HEK293 (cell line): Measurements from ENCODE around the gene DSEL.

Experiments
- CTCF ChIA-PET: fragments of 350-600 bp; formaldehyde crosslinking; extraction: SDS; loops from one replicate; lab custom pipeline; 2021; ENCODE audit warnings: antibody characterized with exemption; lab: Yijun Ruan, JAX
- POLR2A ChIA-PET: fragments of 300-600 bp; formaldehyde crosslinking; extraction: SDS; loops from one replicate; lab custom pipeline; 2020; ENCODE audit warnings: antibody characterized with exemption, inconsistent platforms; lab: Yijun Ruan, JAX
- H3K27ac ChIP-seq: fragments of 200-500 bp; sonication (Bioruptor generic); 2 replicates; pipeline ENCODE4 v1.5.1; 2014; ENCODE audit warnings: low read depth, low read length, control low read depth, inconsistent platforms; ENCODE audit errors: extremely low read depth
- H3K36me3 ChIP-seq, 2 experiments: fragments of 200-500 bp in 1 of 2; sonication (Bioruptor generic) in 1 of 2; 1 replicate in 1 of 2; 2 replicates in 1 of 2; pipeline ENCODE4 v1.5.1; 2014 to 2017; ENCODE audit warnings: inconsistent platforms in 2 of 2, low read length in 2 of 2; ENCODE audit not compliant: control insufficient read depth in 2 of 2, insufficient read depth in 1 of 2
- H3K4me1 ChIP-seq: fragments of 200-500 bp; sonication (Bioruptor generic); 2 replicates; pipeline ENCODE4 v1.5.1; 2014; ENCODE audit warnings: mild to moderate bottlenecking, low read length, inconsistent platforms; ENCODE audit not compliant: control insufficient read depth, insufficient read depth
- H3K4me3 ChIP-seq: 2 replicates; pipeline ENCODE4 v1.5.1; 2011; ENCODE audit warnings: low read depth, mild to moderate bottlenecking, control low read depth, low read length, moderate library complexity
- H3K9me3 ChIP-seq: fragments of 200-500 bp; sonication (Bioruptor generic); 2 replicates; pipeline ENCODE4 v1.5.1; 2014; ENCODE audit warnings: low read depth, low read length, inconsistent platforms; ENCODE audit not compliant: control insufficient read depth, insufficient read depth
- GLIS2 ChIP-seq: fragments of 450-650 bp; formaldehyde crosslinking; IDR thresholded peaks from 2 replicates; pipeline ENCODE4 v1.5.1; 2016; ENCODE audit warnings: missing biosample characterization, missing genetic modification characterization
- IKZF3 ChIP-seq: fragments of 450-650 bp; IDR thresholded peaks from 2 replicates; pipeline ENCODE4 v1.5.0; 2018; ENCODE audit warnings: missing biosample characterization, mild to moderate bottlenecking, missing genetic modification characterization, moderate library complexity
- MYNN ChIP-seq: fragments of 450-650 bp; formaldehyde crosslinking; IDR thresholded peaks from 2 replicates; pipeline ENCODE4 v1.5.1; 2016; ENCODE audit warnings: missing biosample characterization, missing genetic modification characterization, borderline replicate concordance
- RBAK ChIP-seq: fragments of 450-650 bp; formaldehyde crosslinking; IDR thresholded peaks from 2 replicates; pipeline ENCODE4 v1.5.1; 2016; ENCODE audit warnings: missing biosample characterization, missing genetic modification characterization
- ZBTB20 ChIP-seq: fragments of 450-650 bp; formaldehyde crosslinking; IDR thresholded peaks from 2 replicates; pipeline ENCODE4 v1.5.1; 2016; ENCODE audit warnings: missing biosample characterization, missing genetic modification characterization
- ZFP37 ChIP-seq: fragments of 450-650 bp; formaldehyde crosslinking; IDR thresholded peaks from 2 replicates; pipeline ENCODE4 v1.5.1; 2016; ENCODE audit warnings: missing biosample characterization, missing genetic modification characterization
- ZFP41 ChIP-seq: fragments of 450-650 bp; formaldehyde crosslinking; IDR thresholded peaks from 2 replicates; pipeline ENCODE4 v1.5.1; 2016; ENCODE audit warnings: missing biosample characterization, missing genetic modification characterization, borderline replicate concordance
- ZNF112 ChIP-seq: fragments of 450-650 bp; formaldehyde crosslinking; IDR thresholded peaks from 2 replicates; pipeline ENCODE4 v1.5.0; 2017; ENCODE audit warnings: missing biosample characterization, missing genetic modification characterization
- ZNF155 ChIP-seq: fragments of 450-650 bp; formaldehyde crosslinking; IDR thresholded peaks from 2 replicates; pipeline ENCODE4 v1.5.1; 2016; ENCODE audit warnings: missing biosample characterization, missing genetic modification characterization
- ZNF157 ChIP-seq: fragments of 450-650 bp; formaldehyde crosslinking; IDR thresholded peaks from 2 replicates; pipeline ENCODE4 v1.5.1; 2016; ENCODE audit warnings: missing biosample characterization, missing genetic modification characterization
- ZNF184 ChIP-seq: fragments of 450-650 bp; IDR thresholded peaks from 2 replicates; pipeline ENCODE4 v1.5.1; 2018; ENCODE audit warnings: missing biosample characterization, mild to moderate bottlenecking, missing genetic modification characterization
- ZNF239 ChIP-seq: fragments of 450-650 bp; formaldehyde crosslinking; IDR thresholded peaks from 2 replicates; pipeline ENCODE4 v1.5.1; 2016; ENCODE audit warnings: missing biosample characterization, missing genetic modification characterization
- ZNF354C ChIP-seq: fragments of 450-650 bp; formaldehyde crosslinking; IDR thresholded peaks from 2 replicates; pipeline ENCODE4 v1.5.1; 2016; ENCODE audit warnings: missing biosample characterization, missing genetic modification characterization, low read depth, borderline replicate concordance
- ZNF366 ChIP-seq: fragments of 450-650 bp; formaldehyde crosslinking; conservative IDR thresholded peaks from 2 replicates; pipeline ENCODE4 v1.5.1; 2016; ENCODE audit warnings: missing biosample characterization, missing genetic modification characterization
- ZNF404 ChIP-seq: fragments of 450-650 bp; formaldehyde crosslinking; IDR thresholded peaks from 2 replicates; pipeline ENCODE4 v1.5.1; 2017; ENCODE audit warnings: missing biosample characterization, missing genetic modification characterization
- ZNF423 ChIP-seq: fragments of 450-650 bp; formaldehyde crosslinking; IDR thresholded peaks from 2 replicates; pipeline ENCODE4 v1.5.1; 2016; ENCODE audit warnings: missing biosample characterization, missing genetic modification characterization
- ZNF571 ChIP-seq: fragments of 450-650 bp; formaldehyde crosslinking; IDR thresholded peaks from 2 replicates; pipeline ENCODE4 v1.5.0; 2017; ENCODE audit warnings: missing biosample characterization, missing genetic modification characterization
- ZNF664 ChIP-seq: fragments of 450-650 bp; formaldehyde crosslinking; IDR thresholded peaks from 2 replicates; pipeline ENCODE4 v1.5.1; 2016; ENCODE audit warnings: missing biosample characterization, missing genetic modification characterization
- ZNF701 ChIP-seq: fragments of 450-650 bp; formaldehyde crosslinking; IDR thresholded peaks from 2 replicates; pipeline ENCODE4 v1.5.1; 2016; ENCODE audit warnings: missing biosample characterization, missing genetic modification characterization
- TF ChIP-seq, protein P1 (sequence below): fragments of 450-650 bp; formaldehyde crosslinking; IDR thresholded peaks from 2 replicates; pipeline ENCODE4 v1.5.1; 2016; ENCODE audit warnings: missing biosample characterization, missing genetic modification characterization, low read depth
- TF ChIP-seq, protein P2 (sequence below): fragments of 450-650 bp; formaldehyde crosslinking; optimal IDR thresholded peaks from 2 replicates; pipeline ENCODE3; 2016; ENCODE audit warnings: missing biosample characterization, mild to moderate bottlenecking, missing genetic modification characterization
- TF ChIP-seq, protein P3 (sequence below): fragments of 450-650 bp; formaldehyde crosslinking; IDR thresholded peaks from 2 replicates; pipeline ENCODE4 v1.5.1; 2016; ENCODE audit warnings: missing biosample characterization, missing genetic modification characterization

Gene DSEL

DNA sequence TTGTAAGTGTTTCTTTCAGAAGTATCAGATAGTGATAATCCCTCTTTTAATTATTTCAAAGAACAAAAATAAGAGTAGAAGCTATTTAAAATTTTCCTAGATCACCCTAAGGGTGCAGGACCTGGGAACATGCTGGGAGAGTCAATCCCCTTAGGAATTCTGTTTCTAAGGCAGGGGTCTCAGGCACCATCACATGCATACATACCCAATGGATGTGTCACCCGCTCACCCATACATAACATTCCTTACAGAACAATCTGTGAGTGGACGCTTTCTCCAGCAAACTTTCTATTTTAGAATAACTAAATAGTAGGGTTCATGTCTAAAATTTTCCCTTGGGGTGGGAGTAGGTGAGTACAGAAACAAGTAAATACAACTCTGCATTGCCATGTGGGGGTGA lies 8.4 kb downstream of the DSEL start:
- TF ChIP-seq ZNF664 (tag by site-specific recombination): no peak
- TF ChIP-seq ZNF366: no peak
- no peak for TF ChIP-seq ZFP37 (tag by site-specific recombination)
- no peak for TF ChIP-seq RBAK
- TF ChIP-seq ZNF155 (tag by site-specific recombination): no peak
- no peak for TF ChIP-seq ZBTB20
- no peaks in the 10 kb centered on the region for H3K4me1 ChIP-seq
- ChIA-PET CTCF (no interaction called here), POLR2A (no interaction called here)
- H3K27ac ChIP-seq: no peak overlapping the region
- H3K9me3 ChIP-seq: no peaks in the 10 kb centered on the region
- H3K4me3 ChIP-seq: no peak overlapping the region
- H3K36me3 ChIP-seq: peaks cover 0 to 5% of the 10 kb centered on the region in 2 experiments; a peak in 1 of 3 replicates

DNA sequence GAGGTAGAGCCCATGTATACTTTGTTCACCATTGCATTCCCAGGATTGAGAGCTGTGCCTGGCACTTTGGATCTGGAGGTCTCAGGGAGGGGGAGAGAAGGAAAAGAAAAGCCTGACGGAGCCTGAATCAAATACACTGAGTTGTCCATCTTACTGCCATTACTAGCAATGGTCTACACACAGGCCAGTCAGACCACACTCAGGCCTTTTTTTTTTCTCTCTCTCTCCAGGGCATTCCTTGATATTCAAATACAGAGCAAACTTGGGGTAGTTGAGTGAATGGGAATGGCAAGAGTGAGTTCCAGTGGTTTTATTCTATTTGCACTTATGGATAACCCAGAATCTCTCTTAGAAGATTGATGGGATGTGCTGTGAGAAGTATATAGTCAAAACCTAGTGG lies 11.8 kb downstream of the DSEL start:
- Histone ChIP-seq H3K36me3 (no peaks in the 10 kb centered on the region), H3K27ac (no peak overlapping the region)
- CTCF ChIA-PET: no interaction called here
- TF ChIP-seq, protein P1, sequence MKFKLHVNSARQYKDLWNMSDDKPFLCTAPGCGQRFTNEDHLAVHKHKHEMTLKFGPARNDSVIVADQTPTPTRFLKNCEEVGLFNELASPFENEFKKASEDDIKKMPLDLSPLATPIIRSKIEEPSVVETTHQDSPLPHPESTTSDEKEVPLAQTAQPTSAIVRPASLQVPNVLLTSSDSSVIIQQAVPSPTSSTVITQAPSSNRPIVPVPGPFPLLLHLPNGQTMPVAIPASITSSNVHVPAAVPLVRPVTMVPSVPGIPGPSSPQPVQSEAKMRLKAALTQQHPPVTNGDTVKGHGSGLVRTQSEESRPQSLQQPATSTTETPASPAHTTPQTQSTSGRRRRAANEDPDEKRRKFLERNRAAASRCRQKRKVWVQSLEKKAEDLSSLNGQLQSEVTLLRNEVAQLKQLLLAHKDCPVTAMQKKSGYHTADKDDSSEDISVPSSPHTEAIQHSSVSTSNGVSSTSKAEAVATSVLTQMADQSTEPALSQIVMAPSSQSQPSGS (tag by site-specific recombination): no peak
- TF ChIP-seq ZNF571 (tag by site-specific recombination) (no peak), ZNF112 (tag by site-specific recombination) (no peak), GLIS2 (no peak), ZFP41 (tag by site-specific recombination) (no peak), ZBTB20 (no peak), MYNN (tag by site-specific recombination) (no peak), ZNF423 (no peak), ZNF701 (tag by site-specific recombination) (no peak), IKZF3 (tag by site-specific recombination) (no peak), ZNF404 (tag by site-specific recombination) (no peak), ZNF354C (tag by site-specific recombination) (no peak), ZNF157 (no peak), ZNF239 (no peak), ZNF184 (tag by site-specific recombination) (no peak)
- TF ChIP-seq, protein P2, sequence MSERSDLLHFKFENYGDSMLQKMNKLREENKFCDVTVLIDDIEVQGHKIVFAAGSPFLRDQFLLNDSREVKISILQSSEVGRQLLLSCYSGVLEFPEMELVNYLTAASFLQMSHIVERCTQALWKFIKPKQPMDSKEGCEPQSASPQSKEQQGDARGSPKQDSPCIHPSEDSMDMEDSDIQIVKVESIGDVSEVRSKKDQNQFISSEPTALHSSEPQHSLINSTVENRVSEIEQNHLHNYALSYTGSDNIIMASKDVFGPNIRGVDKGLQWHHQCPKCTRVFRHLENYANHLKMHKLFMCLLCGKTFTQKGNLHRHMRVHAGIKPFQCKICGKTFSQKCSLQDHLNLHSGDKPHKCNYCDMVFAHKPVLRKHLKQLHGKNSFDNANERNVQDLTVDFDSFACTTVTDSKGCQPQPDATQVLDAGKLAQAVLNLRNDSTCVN (tag by site-specific recombination): no peak
- TF ChIP-seq, protein P3, sequence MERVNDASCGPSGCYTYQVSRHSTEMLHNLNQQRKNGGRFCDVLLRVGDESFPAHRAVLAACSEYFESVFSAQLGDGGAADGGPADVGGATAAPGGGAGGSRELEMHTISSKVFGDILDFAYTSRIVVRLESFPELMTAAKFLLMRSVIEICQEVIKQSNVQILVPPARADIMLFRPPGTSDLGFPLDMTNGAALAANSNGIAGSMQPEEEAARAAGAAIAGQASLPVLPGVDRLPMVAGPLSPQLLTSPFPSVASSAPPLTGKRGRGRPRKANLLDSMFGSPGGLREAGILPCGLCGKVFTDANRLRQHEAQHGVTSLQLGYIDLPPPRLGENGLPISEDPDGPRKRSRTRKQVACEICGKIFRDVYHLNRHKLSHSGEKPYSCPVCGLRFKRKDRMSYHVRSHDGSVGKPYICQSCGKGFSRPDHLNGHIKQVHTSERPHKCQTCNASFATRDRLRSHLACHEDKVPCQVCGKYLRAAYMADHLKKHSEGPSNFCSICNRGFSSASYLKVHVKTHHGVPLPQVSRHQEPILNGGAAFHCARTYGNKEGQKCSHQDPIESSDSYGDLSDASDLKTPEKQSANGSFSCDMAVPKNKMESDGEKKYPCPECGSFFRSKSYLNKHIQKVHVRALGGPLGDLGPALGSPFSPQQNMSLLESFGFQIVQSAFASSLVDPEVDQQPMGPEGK: no peak
- TF ChIP-seq, all 188 proteins: peak for 0
- Histone ChIP-seq H3K4me3 (no peak overlapping the region), H3K9me3 (no peaks in the 10 kb centered on the region), H3K4me1 (no peaks in the 10 kb centered on the region)
- POLR2A ChIA-PET: no interaction called here
